ENCODE data around the gene PDSS2.

Gene PDSS2

GRCh38 chr6:107192830-107193229 lies 266.5 kb downstream of the PDSS2 start:
- H3K36me3 ChIP-seq = peaks cover 15% of the 10 kb centered on the region
- H3K4me3 ChIP-seq (ENCODE audit: low read depth in 1 of 2, low read length in 1 of 2) = no peak overlapping the region
- no peaks in the 10 kb centered on the region for H3K27me3 ChIP-seq
- TF ChIP-seq, protein P1, sequence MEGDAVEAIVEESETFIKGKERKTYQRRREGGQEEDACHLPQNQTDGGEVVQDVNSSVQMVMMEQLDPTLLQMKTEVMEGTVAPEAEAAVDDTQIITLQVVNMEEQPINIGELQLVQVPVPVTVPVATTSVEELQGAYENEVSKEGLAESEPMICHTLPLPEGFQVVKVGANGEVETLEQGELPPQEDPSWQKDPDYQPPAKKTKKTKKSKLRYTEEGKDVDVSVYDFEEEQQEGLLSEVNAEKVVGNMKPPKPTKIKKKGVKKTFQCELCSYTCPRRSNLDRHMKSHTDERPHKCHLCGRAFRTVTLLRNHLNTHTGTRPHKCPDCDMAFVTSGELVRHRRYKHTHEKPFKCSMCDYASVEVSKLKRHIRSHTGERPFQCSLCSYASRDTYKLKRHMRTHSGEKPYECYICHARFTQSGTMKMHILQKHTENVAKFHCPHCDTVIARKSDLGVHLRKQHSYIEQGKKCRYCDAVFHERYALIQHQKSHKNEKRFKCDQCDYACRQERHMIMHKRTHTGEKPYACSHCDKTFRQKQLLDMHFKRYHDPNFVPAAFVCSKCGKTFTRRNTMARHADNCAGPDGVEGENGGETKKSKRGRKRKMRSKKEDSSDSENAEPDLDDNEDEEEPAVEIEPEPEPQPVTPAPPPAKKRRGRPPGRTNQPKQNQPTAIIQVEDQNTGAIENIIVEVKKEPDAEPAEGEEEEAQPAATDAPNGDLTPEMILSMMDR (IDR thresholded peaks at IDR 0.05) = no peak
- H3K27ac ChIP-seq = no peak overlapping the region
- no peaks in the 10 kb centered on the region for H3K4me1 ChIP-seq (ENCODE audit: control insufficient read depth in 1 of 2, insufficient read depth in 1 of 2, low read depth in 1 of 2, low read length in 1 of 2)
- H3K9me3 ChIP-seq = no peaks in the 10 kb centered on the region

DNA sequence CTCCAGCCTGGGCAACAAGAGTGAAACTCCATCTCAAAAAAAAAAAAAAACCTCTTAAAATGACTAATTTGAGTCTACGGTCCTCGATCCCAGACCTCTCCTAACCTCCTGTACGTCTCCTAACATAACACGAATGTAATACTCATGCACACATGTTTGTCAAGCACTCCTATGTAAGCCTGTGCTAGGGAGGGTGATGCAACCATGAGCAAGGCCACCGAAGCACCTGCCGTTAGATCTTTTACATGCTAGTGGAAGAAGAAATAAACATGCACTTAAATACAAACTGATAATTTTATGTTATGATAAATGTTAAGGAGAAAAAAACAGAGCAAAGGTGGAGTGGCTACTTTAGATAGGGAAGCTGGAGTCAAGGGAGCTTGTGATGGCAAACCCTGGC lies 271.7 kb downstream of the PDSS2 start:
- H3K9me3 ChIP-seq = no peaks in the 10 kb centered on the region
- no peak overlapping the region for H3K27ac ChIP-seq
- H3K4me1 ChIP-seq (ENCODE audit: control insufficient read depth in 1 of 2, insufficient read depth in 1 of 2, low read depth in 1 of 2, low read length in 1 of 2) = no peaks in the 10 kb centered on the region
- H3K4me3 ChIP-seq (ENCODE audit: low read depth in 1 of 2, low read length in 1 of 2) = no peak overlapping the region
- H3K36me3 ChIP-seq = peaks cover 9% of the 10 kb centered on the region
- TF ChIP-seq, protein P1 (IDR thresholded peaks at IDR 0.05) = no peak
- H3K27me3 ChIP-seq = no peaks in the 10 kb centered on the region

DNA sequence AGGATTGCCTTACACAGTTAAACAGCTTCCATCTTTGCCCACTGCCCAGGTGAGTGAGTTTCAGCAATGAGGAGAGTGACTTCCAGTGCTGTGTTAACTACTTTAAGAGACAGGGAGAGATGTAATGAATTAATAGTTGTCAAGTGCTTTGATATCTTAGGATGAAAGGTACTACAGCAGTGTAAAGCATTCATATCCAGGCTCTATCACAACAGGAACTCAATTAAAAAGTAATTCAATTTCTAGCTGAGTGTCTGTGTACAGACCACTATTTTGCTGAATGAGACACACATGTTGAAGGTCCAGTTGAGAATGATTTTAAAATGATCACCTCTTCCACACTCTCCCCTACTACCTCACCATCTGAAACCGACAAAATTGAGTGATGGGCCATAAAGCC lies 273.3 kb downstream of the PDSS2 start:
- no peaks in the 10 kb centered on the region for H3K4me1 ChIP-seq (ENCODE audit: control insufficient read depth in 1 of 2, insufficient read depth in 1 of 2, low read depth in 1 of 2, low read length in 1 of 2)
- H3K4me3 ChIP-seq (ENCODE audit: low read depth in 1 of 2, low read length in 1 of 2) = no peak overlapping the region
- no peaks in the 10 kb centered on the region for H3K27me3 ChIP-seq
- TF ChIP-seq, protein P1 (IDR thresholded peaks at IDR 0.05) = no peak
- no peaks in the 10 kb centered on the region for H3K9me3 ChIP-seq
- no peaks in the 10 kb centered on the region for H3K36me3 ChIP-seq
- H3K27ac ChIP-seq = no peak overlapping the region

GRCh38 chr6:107185391-107185970 lies 273.9 kb downstream of the PDSS2 start:
- Histone ChIP-seq H3K36me3 (no peaks in the 10 kb centered on the region), H3K27ac (no peak overlapping the region), H3K4me1 (ENCODE audit: control insufficient read depth in 1 of 2, insufficient read depth in 1 of 2, low read depth in 1 of 2, low read length in 1 of 2) (no peaks in the 10 kb centered on the region), H3K9me3 (no peaks in the 10 kb centered on the region), H3K4me3 (ENCODE audit: low read depth in 1 of 2, low read length in 1 of 2) (no peak overlapping the region), H3K27me3 (no peaks in the 10 kb centered on the region)
- TF ChIP-seq, protein P1 (IDR thresholded peaks at IDR 0.05) = no peak

DNA sequence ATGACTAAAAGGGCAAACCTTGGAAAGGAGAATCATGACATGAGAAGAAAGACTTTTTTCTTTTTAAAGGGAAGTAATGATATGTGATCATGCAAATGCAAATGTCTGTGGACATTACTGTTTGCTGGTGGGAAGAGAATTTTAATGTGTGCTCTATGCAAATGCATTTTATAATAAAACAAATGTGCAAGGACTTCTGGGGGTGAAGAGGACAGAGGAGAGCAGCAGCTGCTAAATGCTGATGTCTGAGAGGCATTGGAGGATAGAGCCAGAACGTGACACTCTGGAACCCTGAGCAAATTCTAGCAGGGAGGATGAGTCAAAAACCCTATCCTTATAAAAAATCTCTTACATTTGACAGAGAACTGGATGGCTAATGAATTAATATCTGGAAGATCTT lies 274.9 kb downstream of the PDSS2 start:
- TF ChIP-seq, protein P1 (IDR thresholded peaks at IDR 0.05) = no peak
- no peak overlapping the region for H3K4me3 ChIP-seq (ENCODE audit: low read depth in 1 of 2, low read length in 1 of 2)
- no peaks in the 10 kb centered on the region for H3K9me3 ChIP-seq
- H3K4me1 ChIP-seq (ENCODE audit: control insufficient read depth in 1 of 2, insufficient read depth in 1 of 2, low read depth in 1 of 2, low read length in 1 of 2) = no peaks in the 10 kb centered on the region
- H3K27me3 ChIP-seq = no peaks in the 10 kb centered on the region
- no peak overlapping the region for H3K27ac ChIP-seq
- no peaks in the 10 kb centered on the region for H3K36me3 ChIP-seq

DNA sequence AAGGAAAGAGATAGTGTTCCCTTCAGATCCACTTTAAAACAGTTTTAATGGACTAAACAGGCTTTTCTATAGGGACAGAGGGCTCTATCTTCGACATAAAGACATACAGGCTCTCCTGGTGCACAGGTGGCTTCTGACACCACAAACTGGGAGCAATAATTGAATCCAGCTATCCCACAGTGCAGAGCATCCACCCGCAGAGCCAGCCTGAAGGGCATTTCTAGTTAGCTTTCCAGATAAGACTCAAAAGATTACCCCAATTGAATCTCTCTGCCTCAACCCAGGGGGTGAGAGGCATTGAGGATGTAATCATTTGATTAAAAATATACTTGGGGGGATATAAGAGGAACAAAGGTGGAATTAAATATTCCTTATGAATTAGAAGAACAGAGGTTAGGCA lies 279.3 kb downstream of the PDSS2 start:
- Histone ChIP-seq H3K4me1 (ENCODE audit: control insufficient read depth in 1 of 2, insufficient read depth in 1 of 2, low read depth in 1 of 2, low read length in 1 of 2) (no peaks in the 10 kb centered on the region), H3K9me3 (no peaks in the 10 kb centered on the region), H3K27me3 (no peaks in the 10 kb centered on the region), H3K4me3 (ENCODE audit: low read depth in 1 of 2, low read length in 1 of 2) (no peak overlapping the region), H3K27ac (no peak overlapping the region), H3K36me3 (no peaks in the 10 kb centered on the region)
- TF ChIP-seq, protein P1 (IDR thresholded peaks at IDR 0.05) = no peak

Measured in neutrophil (primary cell).